H9 (cell line): ENCODE results near the gene ANO10. TPM values are rescaled to one million over a fixed set of nuclear protein-coding genes. Genes with fewer than 3 reads are reported as not detected.

ENCODE experiments used
- DNase-seq: peaks from one replicate; pipeline ENCODE4 v3.0.0-alpha.2; 2017
- H2AFZ ChIP-seq: one replicate; pipeline ENCODE4 v1.6.1; 2013; ENCODE audit warnings: mild to moderate bottlenecking, low read length, control low read depth, moderate library complexity
- H2AK5ac ChIP-seq: 2 replicates; pipeline ENCODE4 v1.6.1; 2013; ENCODE audit warnings: low read length, control low read depth, mixed read lengths; ENCODE audit not compliant: insufficient read length
- H2BK120ac ChIP-seq: one replicate; pipeline ENCODE4 v1.6.1; 2013; ENCODE audit warnings: low read depth, mild to moderate bottlenecking, low read length, control low read depth, inconsistent platforms; ENCODE audit not compliant: poor library complexity, severe bottlenecking
- H2BK12ac ChIP-seq: 2 replicates; pipeline ENCODE4 v1.6.1; 2013; ENCODE audit warnings: low read length, control low read depth, mixed read lengths, low read depth; ENCODE audit not compliant: insufficient read length
- H2BK15ac ChIP-seq: 2 replicates; pipeline ENCODE4 v1.6.1; 2013; ENCODE audit warnings: low read depth, low read length, control low read depth
- H2BK20ac ChIP-seq: one replicate; pipeline ENCODE4 v1.6.1; 2013; ENCODE audit warnings: low read depth, mild to moderate bottlenecking, low read length, control low read depth, inconsistent platforms; ENCODE audit not compliant: poor library complexity, severe bottlenecking
- H2BK5ac ChIP-seq: 2 replicates; pipeline ENCODE4 v1.6.1; 2013; ENCODE audit warnings: low read length, control low read depth, mixed read lengths; ENCODE audit not compliant: insufficient read length
- H3K14ac ChIP-seq: 2 replicates; pipeline ENCODE4 v1.6.1; 2013; ENCODE audit warnings: low read length, control low read depth; ENCODE audit not compliant: insufficient read depth
- H3K18ac ChIP-seq: 2 replicates; pipeline ENCODE4 v1.6.1; 2013; ENCODE audit warnings: low read depth, mild to moderate bottlenecking, mixed read lengths, low read length, control low read depth; ENCODE audit not compliant: insufficient read length
- H3K23ac ChIP-seq: 2 replicates; pipeline ENCODE4 v1.6.1; 2013; ENCODE audit warnings: low read length, control low read depth, mixed read lengths, low read depth; ENCODE audit not compliant: insufficient read length
- H3K23me2 ChIP-seq: 2 replicates; pipeline ENCODE4 v1.6.1; 2013; ENCODE audit warnings: low read depth, mild to moderate bottlenecking, mixed read lengths, low read length, control low read depth; ENCODE audit not compliant: insufficient read length, poor library complexity, severe bottlenecking
- H3K27ac ChIP-seq: 2 replicates; pipeline ENCODE4 v1.5.1; 2013; ENCODE audit warnings: low read length, control low read depth, mixed read lengths, low read depth; ENCODE audit not compliant: insufficient read length
- H3K27me3 ChIP-seq: 2 replicates; pipeline ENCODE4 v1.6.1; 2013; ENCODE audit warnings: low read length, control low read depth, inconsistent platforms; ENCODE audit not compliant: insufficient read depth
- H3K4ac ChIP-seq: 2 replicates; pipeline ENCODE4 v1.6.1; 2013; ENCODE audit warnings: low read depth, mild to moderate bottlenecking, control low read depth, inconsistent platforms, low read length, moderate library complexity
- H3K4me1 ChIP-seq: 2 replicates; pipeline ENCODE4 v1.6.1; 2013; ENCODE audit warnings: low read length, control low read depth, inconsistent platforms; ENCODE audit not compliant: insufficient read depth
- H3K4me2 ChIP-seq: 2 replicates; pipeline ENCODE4 v1.6.1; 2013; ENCODE audit warnings: low read length, control low read depth, mixed read lengths; ENCODE audit not compliant: insufficient read length, insufficient read depth
- H3K56ac ChIP-seq: 2 replicates; pipeline ENCODE4 v1.6.1; 2013; ENCODE audit warnings: low read depth, mild to moderate bottlenecking, mixed read lengths, low read length, control low read depth; ENCODE audit not compliant: insufficient read length
- H3K79me1 ChIP-seq: 2 replicates; pipeline ENCODE4 v1.6.1; 2013; ENCODE audit warnings: low read depth, mild to moderate bottlenecking, moderate library complexity, low read length, control low read depth, inconsistent platforms; ENCODE audit not compliant: insufficient read depth, poor library complexity, severe bottlenecking
- H3K79me2 ChIP-seq: 2 replicates; pipeline ENCODE4 v1.6.1; 2013; ENCODE audit warnings: low read length, control low read depth, inconsistent platforms; ENCODE audit not compliant: insufficient read depth
- H3K9ac ChIP-seq: 2 replicates; pipeline ENCODE4 v1.6.1; 2013; ENCODE audit warnings: low read length, control low read depth, mixed read lengths; ENCODE audit not compliant: insufficient read length; ENCODE audit errors: extremely low read depth
- H3K9me3 ChIP-seq: one replicate; pipeline ENCODE4 v1.6.1; 2013; ENCODE audit warnings: low read depth, low read length, inconsistent platforms; ENCODE audit not compliant: control insufficient read depth
- H3T11ph ChIP-seq: one replicate; pipeline ENCODE4 v1.6.1; 2013; ENCODE audit warnings: mild to moderate bottlenecking, low read length, control low read depth, inconsistent platforms
- H4K20me1 ChIP-seq: one replicate; pipeline ENCODE4 v1.6.1; 2013; ENCODE audit not compliant: control insufficient read depth, insufficient read length, insufficient read depth
- H4K5ac ChIP-seq: 2 replicates; pipeline ENCODE4 v1.6.1; 2013; ENCODE audit warnings: low read depth, mild to moderate bottlenecking, mixed read lengths, low read length, control low read depth; ENCODE audit not compliant: insufficient read length
- H4K8ac ChIP-seq: replicated peaks from 2 replicates; pipeline ENCODE4 v1.6.1; 2013; ENCODE audit warnings: low read length, control low read depth, mixed read lengths, low read depth; ENCODE audit not compliant: insufficient read length
- H4K91ac ChIP-seq: 2 replicates; pipeline ENCODE4 v1.6.1; 2013; ENCODE audit warnings: low read depth, mild to moderate bottlenecking, moderate library complexity, mixed read lengths, low read length, control low read depth; ENCODE audit not compliant: insufficient read length
- H3K27ac Mint-ChIP-seq, 3 experiments: 2 replicates in 2 of 3; 3 replicates in 1 of 3; pipeline ENCODE4 v1.8.0; 2020 to 2021; ENCODE audit warnings: mixed read lengths in 3 of 3, mild to moderate bottlenecking in 1 of 3, moderate library complexity in 1 of 3
- H3K27me3 Mint-ChIP-seq: 2 replicates; pipeline ENCODE4 v1.8.0; 2021; ENCODE audit warnings: low read depth, mild to moderate bottlenecking, moderate library complexity, mixed read lengths
- H3K36me3 Mint-ChIP-seq, 3 experiments: 2 replicates in 2 of 3; 3 replicates in 1 of 3; pipeline ENCODE4 v1.8.0; 2020 to 2021; ENCODE audit warnings: low read depth in 3 of 3, mixed read lengths in 3 of 3; ENCODE audit not compliant: insufficient read depth in 1 of 3
- H3K4me1 Mint-ChIP-seq, 2 experiments: 2 replicates each; pipeline ENCODE4 v1.8.0; 2020; ENCODE audit warnings: mixed read lengths in 2 of 2
- H3K4me3 Mint-ChIP-seq, 2 experiments: 2 replicates in 1 of 2; 3 replicates in 1 of 2; pipeline ENCODE4 v1.8.0; 2020 to 2021; ENCODE audit warnings: mild to moderate bottlenecking in 2 of 2, mixed read lengths in 2 of 2, moderate library complexity in 1 of 2
- H3K9me3 Mint-ChIP-seq, 2 experiments: 2 replicates in 1 of 2; 3 replicates in 1 of 2; pipeline ENCODE4 v1.8.0; 2020; ENCODE audit warnings: mild to moderate bottlenecking in 2 of 2, mixed read lengths in 2 of 2, moderate library complexity in 1 of 2
- total RNA-seq: library from RNA; stranded (reverse); gene quantifications from 2 replicates; pipeline ENCODE4 v1.2.1, GENCODE V29; 2021
- TF ChIP-seq, protein P1 (sequence below): fragments of 200-600 bp; sonication (generic); conservative IDR thresholded peaks from 3 replicates; pipeline ENCODE4 v1.8.0; 2021; ENCODE audit warnings: antibody characterized with exemption, mild to moderate bottlenecking

The ANO10 gene
- total RNA-seq, 1 experiment from 2014 or later, result 38.7 TPM

- TF ChIP-seq, protein P1, sequence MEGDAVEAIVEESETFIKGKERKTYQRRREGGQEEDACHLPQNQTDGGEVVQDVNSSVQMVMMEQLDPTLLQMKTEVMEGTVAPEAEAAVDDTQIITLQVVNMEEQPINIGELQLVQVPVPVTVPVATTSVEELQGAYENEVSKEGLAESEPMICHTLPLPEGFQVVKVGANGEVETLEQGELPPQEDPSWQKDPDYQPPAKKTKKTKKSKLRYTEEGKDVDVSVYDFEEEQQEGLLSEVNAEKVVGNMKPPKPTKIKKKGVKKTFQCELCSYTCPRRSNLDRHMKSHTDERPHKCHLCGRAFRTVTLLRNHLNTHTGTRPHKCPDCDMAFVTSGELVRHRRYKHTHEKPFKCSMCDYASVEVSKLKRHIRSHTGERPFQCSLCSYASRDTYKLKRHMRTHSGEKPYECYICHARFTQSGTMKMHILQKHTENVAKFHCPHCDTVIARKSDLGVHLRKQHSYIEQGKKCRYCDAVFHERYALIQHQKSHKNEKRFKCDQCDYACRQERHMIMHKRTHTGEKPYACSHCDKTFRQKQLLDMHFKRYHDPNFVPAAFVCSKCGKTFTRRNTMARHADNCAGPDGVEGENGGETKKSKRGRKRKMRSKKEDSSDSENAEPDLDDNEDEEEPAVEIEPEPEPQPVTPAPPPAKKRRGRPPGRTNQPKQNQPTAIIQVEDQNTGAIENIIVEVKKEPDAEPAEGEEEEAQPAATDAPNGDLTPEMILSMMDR, result no peak
- Histone ChIP-seq H3K4me1 (no peaks in the 10 kb centered on the region), H4K20me1 (no peaks in the 10 kb centered on the region), H2BK20ac (no peak overlapping the region), H3K23me2 (no peaks in the 10 kb centered on the region), H3K23ac (no peak overlapping the region), H3K27me3 (no peaks in the 10 kb centered on the region), H2BK5ac (no peak overlapping the region), H3K79me2 (no peaks in the 10 kb centered on the region), H3K4me2 (no peak overlapping the region), H4K5ac (no peak overlapping the region), H3K18ac (no peak overlapping the region), H3K9ac (no peak overlapping the region), H3K9me3 (no peaks in the 10 kb centered on the region), H4K8ac (no peak overlapping the region), H2BK12ac (no peak overlapping the region), H3K4ac (no peak overlapping the region), H2AFZ (no peak overlapping the region), H3K14ac (no peak overlapping the region), H3K79me1 (no peaks in the 10 kb centered on the region), H2AK5ac (no peak overlapping the region), H3T11ph (no peak overlapping the region), H2BK15ac (no peak overlapping the region), H4K91ac (no peak overlapping the region), H2BK120ac (no peak overlapping the region), H3K56ac (no peak overlapping the region), H3K27ac (no peak overlapping the region)
- peaks cover 7 to 12% (median 8%) of the 10 kb centered on the region in 3 experiments for H3K36me3 Mint-ChIP-seq
- DNase-seq, result no peak
- H3K27me3 Mint-ChIP-seq, result no peaks in the 10 kb centered on the region; the same call in 1 of the 2 replicates
- H3K4me1 Mint-ChIP-seq, result peaks cover 8 to 26% of the 10 kb centered on the region in 2 experiments
- no peak overlapping the region for H3K4me3 Mint-ChIP-seq
- H3K9me3 Mint-ChIP-seq, result peaks cover 8 to 15% of the 10 kb centered on the region in 2 experiments
- peak overlapping the region in 1 of 3 experiments; percentile 95; a peak in 2 of 7 replicates for H3K27ac Mint-ChIP-seq
Observed at GRCh38 chr3:43629257-43629656, 7.4 kb upstream of the ANO10 start.
